Stimulated activated CD4-positive, alpha-beta T cell treated with anti-CD3 and anti-CD28 coated beads, TNF-alpha, amount 100 ng/mL, for 48 hours (primary cell): ENCODE measurements around the gene CDH4.
"Not testable (repeated sequence)": the region's sequence is repeated elsewhere in the genome, so short reads cannot be mapped to it uniquely, and the experiment has no call there.

ENCODE experiments used
- DNase-seq, 3 donors: peaks; one replicate each; pipeline ENCODE4 v3.0.0-alpha.2; 2020; ENCODE audit warnings: low read depth in 3 of 3

The CDH4 gene

GRCh38 chr20:61385731-61386130, 133.7 kb downstream of the CDH4 start:
- no peak for DNase-seq

GRCh38 chr20:61387204-61387953, 135.3 kb downstream of the CDH4 start:
- no peak for DNase-seq

DNA sequence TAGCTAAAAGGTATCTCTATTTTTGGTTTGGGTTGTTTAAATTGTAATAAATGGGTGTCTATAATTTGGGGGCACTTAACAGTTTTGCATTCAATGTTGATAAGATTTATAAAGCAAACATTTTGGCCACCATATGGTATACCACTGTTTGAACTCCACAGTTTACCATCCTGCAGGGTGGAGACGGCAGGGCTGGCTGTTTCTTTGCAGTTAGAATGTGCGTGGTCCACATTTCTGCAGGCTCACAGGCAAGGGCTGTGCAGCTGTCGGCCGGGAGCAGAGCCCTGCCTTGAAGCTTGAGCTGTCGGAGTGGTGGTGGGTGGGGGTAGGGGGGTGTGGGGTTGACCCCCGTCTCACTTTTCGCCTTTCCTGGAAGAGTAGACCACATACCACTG, 135.9 kb downstream of the CDH4 start:
- DNase-seq: no peak

- no peak for DNase-seq
Observed at GRCh38 chr20:61389077-61389476, 137.0 kb downstream of the CDH4 start.

DNA sequence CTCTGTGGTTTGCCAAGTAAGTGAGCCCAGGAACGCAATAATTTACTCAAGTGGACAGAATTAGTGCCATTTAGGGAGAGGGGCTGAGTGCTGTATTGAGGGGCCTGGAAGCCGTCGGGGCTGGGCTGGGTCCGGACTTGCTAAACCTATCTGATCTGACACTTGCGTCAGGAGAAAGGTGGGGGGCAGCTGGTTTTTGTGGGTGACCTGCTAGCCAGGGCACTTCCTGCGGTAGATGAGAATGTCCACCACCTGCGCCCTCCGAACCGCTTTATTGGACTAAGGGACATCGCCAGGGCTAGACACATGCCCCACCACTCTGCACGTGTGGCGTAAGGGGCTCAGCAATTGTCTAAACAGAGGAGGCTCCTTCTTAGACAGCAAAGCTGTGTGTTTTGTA, 139.1 kb downstream of the CDH4 start:
- no peak for DNase-seq

DNA sequence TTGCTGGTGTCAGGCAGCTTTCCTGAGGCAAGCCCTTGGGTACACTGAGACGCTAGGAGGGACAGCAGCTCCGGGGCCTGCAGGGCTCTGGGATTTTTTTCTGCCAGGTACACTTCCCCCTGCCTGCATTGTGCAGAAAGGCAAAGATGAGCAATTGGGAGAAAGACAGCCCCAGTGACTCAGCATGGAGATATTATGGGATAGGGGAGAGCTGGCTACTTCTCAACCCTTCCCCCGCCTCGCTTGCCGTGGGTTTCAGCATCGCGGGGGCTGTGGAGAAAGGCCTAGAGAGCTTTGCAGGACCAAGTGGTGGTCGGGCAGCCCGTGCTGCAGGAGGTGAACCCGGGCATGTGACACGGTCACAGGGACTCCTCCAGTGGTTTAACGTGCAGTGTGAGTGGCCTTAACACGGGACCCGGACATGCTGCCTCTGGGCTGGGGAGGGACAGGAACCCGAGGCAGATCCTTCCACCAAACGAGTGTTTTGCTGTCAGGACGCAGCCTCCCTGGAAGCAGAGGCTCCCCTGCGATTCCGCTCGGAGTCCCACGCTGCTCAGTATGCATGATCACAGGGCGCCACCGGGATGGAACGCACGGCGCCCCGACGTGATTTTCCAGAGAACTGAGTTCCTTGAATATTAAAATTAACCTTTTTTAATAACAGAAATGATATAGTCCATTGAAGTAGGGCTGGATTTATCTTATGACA, 139.9 kb downstream of the CDH4 start:
- no peak for DNase-seq

DNA sequence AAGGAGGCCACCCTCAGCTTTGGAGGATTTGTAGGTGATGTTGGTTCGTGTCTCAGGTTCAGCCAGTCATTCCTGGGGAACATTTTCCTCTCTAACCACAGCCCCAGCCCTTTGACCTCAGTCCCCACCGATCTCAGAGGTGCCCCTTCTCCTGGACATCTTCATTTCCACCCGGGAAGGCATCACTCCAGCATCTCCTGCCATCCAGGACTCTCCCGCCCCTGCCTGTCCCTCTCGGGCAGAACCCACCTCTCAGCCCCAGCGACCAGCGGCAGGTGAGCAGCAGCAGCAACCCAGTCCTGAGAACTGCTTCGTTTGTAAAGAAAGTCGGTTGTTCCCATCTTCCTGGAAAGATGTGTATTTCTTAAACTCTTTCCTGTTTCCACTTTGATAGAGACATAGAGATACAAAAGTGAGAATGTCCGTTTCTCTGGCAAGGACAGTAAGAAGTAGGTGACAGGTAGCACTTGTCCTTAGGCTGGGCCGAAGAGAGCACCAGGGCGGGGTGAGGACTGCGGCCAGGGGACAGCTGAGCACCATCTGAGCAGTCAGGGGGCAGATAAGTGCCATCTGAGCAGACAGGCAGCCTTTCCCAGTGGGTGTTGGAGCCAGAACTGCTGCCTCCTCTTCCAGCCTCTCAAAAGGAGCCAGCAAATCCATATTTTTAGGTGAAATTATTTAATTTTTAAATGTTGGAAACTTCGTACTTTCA, 142.2 kb downstream of the CDH4 start:
- DNase-seq: no peak

DNA sequence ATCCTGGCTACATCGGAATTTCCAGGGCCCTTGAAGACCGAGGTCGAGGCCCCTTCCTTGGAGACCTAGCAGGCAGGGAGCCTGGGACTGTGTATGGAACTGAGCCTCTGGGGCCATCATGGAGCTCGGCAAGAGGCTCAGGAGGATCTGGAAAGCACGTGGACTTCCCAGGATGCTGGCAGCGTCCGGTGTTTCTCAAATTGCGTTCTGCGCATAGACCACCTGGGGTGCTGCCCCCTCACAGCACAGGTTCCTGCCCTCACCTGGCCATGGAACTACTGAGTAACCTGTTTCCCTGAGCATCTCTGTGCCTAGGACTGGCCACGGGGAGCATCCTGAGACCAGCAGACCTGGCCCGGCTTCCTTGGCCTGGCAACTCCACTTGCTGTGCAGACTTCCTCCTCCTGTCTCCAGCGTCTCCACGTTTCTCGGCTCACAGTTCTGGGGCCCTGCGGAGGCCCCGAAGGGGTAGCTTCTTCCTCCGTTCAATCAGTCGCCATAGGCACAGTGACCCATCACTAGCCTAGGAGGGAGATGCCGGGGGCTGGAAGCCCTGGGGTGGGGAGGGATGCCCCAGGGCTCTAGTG, 144.3 kb downstream of the CDH4 start:
- no peak for DNase-seq

DNA sequence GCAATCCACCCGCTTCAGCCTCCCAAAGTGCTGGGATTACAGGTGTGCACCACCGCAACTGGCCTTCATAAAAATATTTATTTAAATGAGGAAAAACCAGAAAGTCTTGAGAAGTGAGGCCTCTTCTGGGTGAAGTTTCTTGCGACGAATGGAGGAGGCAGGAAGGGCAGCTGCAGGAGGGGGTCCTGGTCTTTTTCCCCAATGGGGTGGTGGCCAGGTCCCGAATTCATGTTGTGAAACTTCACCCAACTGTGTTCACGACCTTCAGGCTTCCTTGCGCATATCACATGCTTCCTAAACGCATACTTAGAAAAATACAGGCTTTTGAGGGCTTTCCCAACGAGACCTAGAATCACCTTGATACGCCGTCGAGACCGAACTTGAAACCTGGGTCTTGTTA, 145.1 kb downstream of the CDH4 start:
- DNase-seq: no peak

GRCh38 chr20:61397790-61398189, 145.7 kb downstream of the CDH4 start:
- DNase-seq: no peak

DNA sequence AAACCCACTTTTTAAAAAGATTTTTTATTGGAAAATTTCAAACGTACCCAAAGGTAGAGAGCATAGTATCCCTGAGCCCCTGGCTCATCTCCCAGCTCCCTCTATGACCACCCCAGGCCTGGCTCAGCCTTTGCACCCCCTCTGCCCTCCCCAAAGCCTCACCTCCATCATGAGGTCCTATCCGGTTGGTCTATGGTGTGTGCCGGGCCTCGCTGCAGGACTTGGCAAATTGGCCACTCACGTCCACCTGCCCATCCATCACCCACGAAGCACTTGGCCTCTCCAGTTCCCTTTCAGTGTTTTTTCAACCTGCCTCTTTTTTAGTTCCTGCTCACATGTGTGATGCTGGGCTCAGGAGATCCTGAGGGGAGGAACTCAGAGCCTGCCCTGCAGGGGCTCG, 147.4 kb downstream of the CDH4 start:
- no peak for DNase-seq

- no peak for DNase-seq
Observed at GRCh38 chr20:61400499-61400898, 148.4 kb downstream of the CDH4 start.

- no peak for DNase-seq
Observed at GRCh38 chr20:61404303-61404702, 152.2 kb downstream of the CDH4 start.

DNA sequence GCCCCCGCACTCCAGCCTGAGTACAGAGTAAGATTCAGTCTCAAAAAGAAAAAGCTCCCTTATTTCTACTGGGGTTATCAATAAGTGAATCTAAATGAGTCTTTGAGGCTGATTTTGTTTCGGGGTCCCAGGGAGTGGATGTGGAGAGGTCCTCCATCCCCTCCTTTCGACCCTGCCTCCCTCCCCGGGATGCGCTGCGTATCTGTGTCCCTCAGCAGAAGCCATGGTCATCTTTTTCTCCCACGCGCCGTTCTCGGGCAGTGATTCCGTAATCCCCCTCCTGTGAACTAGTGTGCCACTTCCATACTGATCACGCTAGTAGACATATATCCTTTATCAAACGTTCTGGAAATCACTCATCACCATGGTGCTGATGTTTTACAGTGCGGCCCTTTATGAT, 152.9 kb downstream of the CDH4 start:
- DNase-seq: no peak

DNA sequence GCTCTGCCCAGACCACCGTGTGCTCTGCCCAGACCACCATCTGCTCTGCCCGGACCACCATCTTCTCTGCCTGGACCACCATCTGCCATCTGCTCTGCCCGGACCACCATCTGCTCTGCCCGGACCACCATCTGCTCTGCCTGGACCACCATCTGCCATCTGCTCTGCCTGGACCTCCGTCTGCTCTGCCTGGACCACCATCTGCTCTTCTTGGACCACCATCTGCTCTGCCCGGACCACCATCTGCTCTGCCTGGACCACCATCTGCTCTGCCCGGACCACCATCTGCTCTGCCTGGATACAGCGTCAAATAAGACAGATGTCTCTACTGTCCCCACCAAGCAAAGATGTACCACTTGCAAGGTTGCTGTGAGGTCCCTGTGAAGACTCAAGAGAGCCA, 154.7 kb downstream of the CDH4 start:
- not testable (repeated sequence) for DNase-seq

- DNase-seq: no peak
Observed at GRCh38 chr20:61407561-61407960, 155.5 kb downstream of the CDH4 start.

GRCh38 chr20:61408951-61409740, 157.1 kb downstream of the CDH4 start:
- DNase-seq: no peak

DNA sequence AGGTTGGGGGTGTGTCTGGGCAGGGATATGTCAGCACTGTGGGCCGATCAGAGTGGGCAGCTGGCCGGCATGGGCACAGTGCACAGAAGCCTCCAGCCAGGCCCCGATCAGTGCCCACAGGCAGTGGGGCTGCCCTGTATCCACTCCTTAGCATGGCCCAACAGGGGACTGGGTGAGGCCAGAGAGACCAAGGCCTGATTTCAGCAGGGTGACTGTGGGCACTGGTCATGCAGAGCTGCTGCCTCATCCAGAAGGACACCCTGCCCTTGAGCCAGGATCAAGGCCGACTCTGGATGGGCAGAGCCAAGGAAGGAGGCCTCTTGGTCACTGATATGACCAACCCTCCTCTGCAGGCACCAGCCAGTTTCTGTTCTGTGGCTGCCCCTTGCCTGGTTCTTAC, 159.7 kb downstream of the CDH4 start:
- no peak for DNase-seq

DNA sequence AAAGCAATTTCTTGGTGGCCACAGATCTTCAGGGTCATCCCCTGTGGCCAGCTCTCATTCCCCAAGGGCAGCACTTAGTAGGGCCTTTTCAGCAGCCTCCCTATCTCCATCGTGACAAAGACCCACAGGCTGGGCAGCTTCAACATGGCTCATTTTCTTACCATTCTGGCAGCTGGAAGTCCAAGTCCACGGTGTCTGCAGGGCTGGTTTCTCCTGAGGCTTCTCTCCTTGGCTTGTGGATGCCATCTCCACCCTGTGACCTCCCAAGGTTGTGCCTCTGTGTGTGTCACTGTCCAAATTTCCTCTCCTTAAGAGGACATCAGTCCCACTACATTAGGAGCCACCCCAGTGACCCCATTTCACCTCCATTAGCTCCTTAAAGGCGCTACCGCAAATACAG, 161.7 kb downstream of the CDH4 start:
- DNase-seq: no peak

GRCh38 chr20:61414455-61414991, 162.5 kb downstream of the CDH4 start:
- DNase-seq: no peak

GRCh38 chr20:61416546-61416945, 164.5 kb downstream of the CDH4 start:
- DNase-seq: no peak
